GM12872 (cell line): ENCODE data around the gene ARFGEF2.

Source experiments
- TF ChIP-seq, protein P1 (sequence below): IDR thresholded peaks from 3 replicates; pipeline ENCODE4 v1.5.1; 2011; ENCODE audit warnings: low read depth, mild to moderate bottlenecking, low read length, moderate library complexity; ENCODE audit not compliant: insufficient read depth

Gene ARFGEF2

DNA sequence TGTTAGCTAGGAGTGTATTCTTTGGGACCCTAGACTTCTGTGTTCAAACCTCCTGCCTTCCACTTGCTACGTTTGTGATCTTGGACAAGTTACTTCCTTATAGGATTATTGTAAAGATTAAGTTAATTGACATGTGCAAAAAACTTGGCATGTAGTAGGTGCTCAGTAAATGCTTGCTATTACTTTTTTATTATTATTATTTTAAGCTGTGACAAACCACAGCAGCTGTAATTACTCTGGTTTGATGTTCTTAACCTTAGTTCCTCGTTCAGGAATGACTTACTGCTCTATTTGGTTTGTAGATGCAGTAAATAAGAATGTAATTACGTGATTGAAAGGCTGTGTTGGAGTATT is 3.2 kb downstream of the ARFGEF2 start:
- TF ChIP-seq, protein P1, sequence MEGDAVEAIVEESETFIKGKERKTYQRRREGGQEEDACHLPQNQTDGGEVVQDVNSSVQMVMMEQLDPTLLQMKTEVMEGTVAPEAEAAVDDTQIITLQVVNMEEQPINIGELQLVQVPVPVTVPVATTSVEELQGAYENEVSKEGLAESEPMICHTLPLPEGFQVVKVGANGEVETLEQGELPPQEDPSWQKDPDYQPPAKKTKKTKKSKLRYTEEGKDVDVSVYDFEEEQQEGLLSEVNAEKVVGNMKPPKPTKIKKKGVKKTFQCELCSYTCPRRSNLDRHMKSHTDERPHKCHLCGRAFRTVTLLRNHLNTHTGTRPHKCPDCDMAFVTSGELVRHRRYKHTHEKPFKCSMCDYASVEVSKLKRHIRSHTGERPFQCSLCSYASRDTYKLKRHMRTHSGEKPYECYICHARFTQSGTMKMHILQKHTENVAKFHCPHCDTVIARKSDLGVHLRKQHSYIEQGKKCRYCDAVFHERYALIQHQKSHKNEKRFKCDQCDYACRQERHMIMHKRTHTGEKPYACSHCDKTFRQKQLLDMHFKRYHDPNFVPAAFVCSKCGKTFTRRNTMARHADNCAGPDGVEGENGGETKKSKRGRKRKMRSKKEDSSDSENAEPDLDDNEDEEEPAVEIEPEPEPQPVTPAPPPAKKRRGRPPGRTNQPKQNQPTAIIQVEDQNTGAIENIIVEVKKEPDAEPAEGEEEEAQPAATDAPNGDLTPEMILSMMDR, result no peak

DNA sequence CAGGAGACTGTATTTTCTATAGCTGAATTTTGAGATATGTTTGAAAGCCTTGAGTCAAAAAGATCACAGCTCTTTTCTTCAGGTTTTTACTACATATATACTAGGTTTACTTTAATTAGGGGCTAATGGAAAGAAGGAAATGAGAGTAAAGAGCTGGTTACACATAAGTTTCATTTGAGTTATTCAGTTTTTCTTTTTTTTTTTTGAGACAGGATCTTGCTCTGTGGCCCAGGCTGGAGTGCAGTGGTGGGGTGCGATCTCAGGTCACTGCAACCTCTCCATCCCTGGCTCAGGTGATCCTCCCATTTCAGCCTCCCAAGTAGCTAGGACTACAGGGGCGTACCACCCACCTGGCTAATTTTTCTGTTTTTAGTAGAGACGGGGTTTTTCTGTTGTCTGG is 4.8 kb downstream of the ARFGEF2 start:
- TF ChIP-seq, protein P1, result no peak

DNA sequence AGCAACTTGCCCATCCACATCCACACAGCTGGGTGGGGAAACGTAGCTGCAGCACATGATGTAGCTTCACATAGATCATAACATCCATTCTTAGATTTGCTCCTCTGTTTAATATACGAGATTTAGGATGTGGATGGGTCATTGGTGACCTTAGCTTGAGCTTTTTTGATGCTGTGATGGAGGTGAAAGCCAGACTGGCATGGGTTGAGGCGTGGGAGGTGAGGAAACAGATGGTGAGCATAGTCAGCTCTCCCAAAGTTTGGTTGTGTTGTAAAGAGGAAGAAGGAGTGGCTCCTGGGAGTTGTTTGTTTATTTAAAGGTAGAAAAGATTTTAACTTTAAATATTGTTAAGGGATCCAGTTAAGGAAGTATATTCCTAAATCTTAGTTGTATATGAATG is 5.3 kb downstream of the ARFGEF2 start:
- TF ChIP-seq, protein P1, result no peak

DNA sequence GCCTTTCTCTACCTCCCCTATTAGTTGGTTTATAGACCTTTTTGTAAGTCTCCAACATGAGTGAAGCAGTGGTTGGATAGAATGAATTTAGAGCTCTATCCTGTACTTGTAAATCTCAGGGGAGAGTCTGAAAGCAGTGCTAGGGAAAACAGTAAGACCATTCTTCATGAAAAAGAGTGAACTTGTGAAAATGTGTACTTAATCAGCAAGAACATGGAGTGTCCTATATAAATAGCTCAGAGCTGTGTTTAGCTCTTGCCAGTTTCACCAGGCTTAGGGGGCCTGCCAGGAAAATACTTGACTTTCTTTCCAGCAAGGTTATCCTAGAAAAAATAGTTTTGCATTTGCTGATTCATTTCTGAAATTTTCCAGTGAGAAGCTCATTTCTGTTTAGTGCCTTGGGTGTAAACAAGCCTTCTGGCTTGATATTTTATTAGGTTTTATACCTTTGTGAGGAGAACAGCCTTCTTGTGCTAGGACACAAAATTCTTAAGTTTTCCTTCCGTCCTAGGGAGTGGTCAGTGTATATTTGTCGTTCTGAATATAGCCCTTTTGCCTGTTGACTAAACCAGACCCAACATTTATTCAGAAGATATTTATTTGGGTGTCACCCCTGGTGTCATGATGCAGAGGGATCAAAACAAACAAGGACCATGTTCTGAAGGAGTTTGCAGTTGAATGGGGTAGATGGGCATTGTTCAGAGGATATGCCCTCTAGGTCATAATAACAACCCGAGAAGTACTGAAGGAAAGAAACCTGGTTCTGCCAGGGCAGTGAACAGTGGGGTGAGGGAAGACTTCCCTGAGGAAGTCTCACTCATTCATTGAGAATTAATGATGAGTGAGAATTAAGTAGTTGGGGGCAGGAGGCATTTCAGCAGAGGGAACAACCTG is 7.6 kb downstream of the ARFGEF2 start:
- TF ChIP-seq, protein P1, result no peak

DNA sequence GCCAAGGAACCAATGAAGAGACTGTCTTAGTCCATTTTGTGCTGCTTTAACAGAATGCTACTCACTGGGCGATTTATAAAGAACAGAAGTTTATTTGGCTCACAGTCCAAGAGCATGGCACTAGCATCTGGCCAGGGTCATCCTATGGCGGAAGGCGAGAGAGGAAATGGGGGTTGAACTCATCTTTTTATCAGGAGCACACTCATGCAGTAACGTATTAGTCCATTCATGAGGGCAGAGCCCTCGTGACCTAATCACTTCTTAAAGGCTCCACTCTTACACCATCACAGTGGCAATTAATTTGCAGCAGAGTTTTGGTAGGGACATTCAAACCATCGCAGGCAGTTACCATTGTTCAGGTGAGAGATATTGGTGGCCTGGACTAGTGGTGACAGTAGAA is 8.5 kb downstream of the ARFGEF2 start:
- TF ChIP-seq, protein P1, result no peak

DNA sequence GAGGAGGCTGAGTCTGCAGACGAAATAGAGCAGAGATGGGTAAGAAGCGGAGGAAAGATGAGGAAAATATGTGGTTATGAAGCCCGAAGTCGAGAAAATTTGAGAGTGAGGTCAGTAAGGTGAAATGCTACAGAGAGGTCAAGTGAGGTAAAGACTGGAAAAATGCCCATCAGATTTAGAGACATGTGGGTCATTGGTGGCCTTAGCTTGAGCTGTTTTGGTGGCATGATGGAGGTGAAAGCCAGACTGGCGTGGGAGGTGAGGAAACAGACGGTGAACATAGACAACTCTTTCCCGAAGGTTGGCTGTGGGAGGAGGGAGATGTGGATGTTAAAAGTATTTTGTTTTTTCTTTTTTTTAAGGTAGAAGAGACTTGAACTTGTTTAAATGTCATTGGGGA is 9.4 kb downstream of the ARFGEF2 start:
- TF ChIP-seq, protein P1, result no peak

DNA sequence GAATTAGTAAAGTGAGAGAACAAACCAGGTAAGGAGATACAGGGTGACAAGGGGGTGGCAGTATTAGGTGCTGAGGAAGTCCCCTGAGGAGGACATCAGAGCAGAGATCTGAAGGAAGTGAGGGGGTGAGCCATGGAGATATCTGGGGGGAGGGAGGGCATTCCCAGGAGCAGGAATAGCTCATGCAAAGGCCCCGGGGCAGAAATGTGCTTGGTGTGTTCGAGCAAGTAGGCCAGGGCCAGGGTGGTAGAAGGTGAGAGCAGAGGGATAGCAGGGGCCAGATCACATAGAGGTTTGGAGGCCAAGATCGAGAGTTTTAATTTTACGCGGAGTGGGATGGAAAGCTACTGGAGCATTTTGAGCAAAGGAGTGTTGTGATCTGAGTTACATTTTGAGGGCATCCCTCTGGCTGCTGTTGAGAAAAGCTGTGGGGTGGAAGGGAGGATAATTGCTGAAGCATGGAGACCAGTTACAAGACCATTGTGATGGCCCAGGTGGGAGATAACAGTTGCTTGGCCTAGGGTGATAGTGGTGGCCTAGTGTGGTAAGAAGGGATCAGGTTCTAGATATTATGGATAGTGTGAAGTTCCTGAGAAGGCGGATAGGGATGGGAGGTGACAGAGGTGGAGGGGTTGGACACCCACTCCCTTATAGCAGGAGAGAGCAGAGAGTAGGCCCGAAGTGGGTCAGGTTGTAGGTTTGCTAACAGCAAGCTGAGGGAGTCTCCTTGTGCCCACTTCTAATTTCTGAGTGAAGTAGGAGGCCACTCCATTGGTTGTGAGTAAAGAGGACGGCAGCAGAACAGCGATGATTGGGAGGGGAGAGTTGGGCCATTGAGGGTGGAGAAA is 10.2 kb downstream of the ARFGEF2 start:
- TF ChIP-seq, protein P1, result no peak
